K562 (cell line): ENCODE results near the gene ZNF716. TPM values are rescaled to one million over a fixed set of nuclear protein-coding genes. Genes with fewer than 3 reads are reported as not detected.

Experiments used
- ATAC-seq: fragments of 200-7000 bp; cut with Tn5 transposase; 3 replicates; pipeline ENCODE4 v1.9.1; 2020; ENCODE audit warnings: moderate library complexity
- BruUV-seq: library from RNA; stranded (reverse); fragments of 400-500 nt; replicated peaks from 2 replicates; lab custom pipeline; 2021; lab: Mats Ljungman, UMichigan
- CTCF ChIA-PET: fragments of 300-600 bp; formaldehyde crosslinking; extraction: SDS; loops from one replicate; lab custom pipeline; 2021; ENCODE audit warnings: low intra/inter-chr PET ratio; lab: Yijun Ruan, JAX
- POLR2A ChIA-PET: fragments of 300-600, 350-650 bp; sonication (Branson Sonifier 250); formaldehyde crosslinking; extraction: SDS; loops from one replicate; lab custom pipeline; 2021; ENCODE audit warnings: antibody characterized with exemption, inconsistent platforms; lab: Yijun Ruan, JAX
- DNase-seq, 4 experiments: peaks; one replicate each; pipeline versions ENCODE4 v3.0.0 to v3.0.0-alpha.2; 2011 to 2018; ENCODE audit warnings: low spot score in 3 of 4, mixed read lengths in 3 of 4; ENCODE audit errors: extremely low read depth in 1 of 4
- FAIRE-seq: peaks from 2 replicates; lab custom pipeline; 2011; peaks lifted over from hg19 to GRCh38; lab: Jason Lieb, UNC
- H2AFZ ChIP-seq: 2 replicates; pipeline ENCODE4 v1.6.0; 2011; ENCODE audit warnings: low read depth, low read length, control low read depth, inconsistent platforms
- H3K27ac ChIP-seq: fragments of 200-600 bp; 3 replicates; pipeline ENCODE4 v1.8.0; 2011; ENCODE audit warnings: low read depth, mild to moderate bottlenecking, control low read depth, inconsistent platforms, low read length, moderate library complexity, mixed read lengths; ENCODE audit errors: extremely low read depth
- H3K27me3 ChIP-seq, 2 experiments: fragments of 300-600 bp in 1 of 2; 2 replicates in 1 of 2; 3 replicates in 1 of 2; pipeline versions ENCODE4 v1.6.0 to v1.8.0; 2011; ENCODE audit warnings: inconsistent platforms in 2 of 2, low read length in 2 of 2, mild to moderate bottlenecking in 1 of 2, mixed read lengths in 1 of 2, moderate library complexity in 1 of 2; ENCODE audit not compliant: control insufficient read depth in 2 of 2, insufficient read depth in 2 of 2
- H3K36me3 ChIP-seq: fragments of 300-600 bp; 3 replicates; pipeline ENCODE4 v1.8.0; 2011; ENCODE audit warnings: mild to moderate bottlenecking, low read length, inconsistent platforms; ENCODE audit not compliant: control insufficient read depth, insufficient read depth
- H3K4me1 ChIP-seq, 2 experiments: fragments of 200-600 bp in 1 of 2; replicated peaks in 1 of 2; 2 replicates in 1 of 2; 3 replicates in 1 of 2; pipeline versions ENCODE4 v1.5.1 to v1.8.0; 2011; ENCODE audit warnings: inconsistent platforms in 2 of 2, low read length in 2 of 2, mild to moderate bottlenecking in 1 of 2, mixed read lengths in 1 of 2, moderate library complexity in 1 of 2; ENCODE audit not compliant: control insufficient read depth in 2 of 2, insufficient read depth in 2 of 2
- H3K4me2 ChIP-seq: 2 replicates; pipeline ENCODE4 v1.6.1; 2011; ENCODE audit warnings: low read length, control low read depth, inconsistent platforms, mixed read lengths; ENCODE audit not compliant: insufficient read depth
- H3K4me3 ChIP-seq: fragments of 200-600 bp; sonication (generic), shearing (Covaris generic); 2 replicates; pipeline ENCODE4 v1.5.1; 2016; ENCODE audit warnings: control low read depth, inconsistent platforms
- H3K79me2 ChIP-seq: fragments of 200-600 bp; 3 replicates; pipeline ENCODE4 v1.8.0; 2011; ENCODE audit warnings: low read length, inconsistent platforms; ENCODE audit not compliant: control insufficient read depth, insufficient read depth
- H3K9ac ChIP-seq, 2 experiments: 2 replicates each; pipeline versions ENCODE4 v1.6.0 to v1.6.1; 2011; ENCODE audit warnings: low read depth in 2 of 2, low read length in 2 of 2, control low read depth in 1 of 2, inconsistent platforms in 1 of 2, mild to moderate bottlenecking in 1 of 2, mixed read lengths in 1 of 2; ENCODE audit not compliant: insufficient read depth in 1 of 2
- H3K9me1 ChIP-seq: one replicate; pipeline ENCODE4 v1.6.0; 2011; ENCODE audit warnings: inconsistent platforms, mild to moderate bottlenecking, low read length, moderate library complexity; ENCODE audit not compliant: control insufficient read depth, insufficient read depth
- H3K9me3 ChIP-seq: replicated peaks from 2 replicates; pipeline ENCODE4 v1.5.1; 2011; ENCODE audit warnings: low read depth, low read length, inconsistent platforms; ENCODE audit not compliant: control insufficient read depth, insufficient read depth
- H4K20me1 ChIP-seq: replicated peaks from 2 replicates; pipeline ENCODE4 v1.6.1; 2011; ENCODE audit warnings: low read length, inconsistent platforms, mixed read lengths; ENCODE audit not compliant: control insufficient read depth, insufficient read depth
- HDGF ChIP-seq: fragments of 450-650 bp; IDR thresholded peaks from 2 replicates; pipeline ENCODE4 v1.6.1; 2016
- SAP30 ChIP-seq: fragments of 200-600 bp; sonication (generic); IDR thresholded peaks from 2 replicates; pipeline ENCODE4 v1.6.1; 2012; ENCODE audit warnings: borderline replicate concordance, low read depth, mild to moderate bottlenecking, moderate library complexity, low read length, control low read depth, inconsistent platforms; ENCODE audit not compliant: insufficient read depth, poor library complexity, severe bottlenecking
- ZC3H11A ChIP-seq: IDR thresholded peaks from 2 replicates; pipeline ENCODE4 v1.6.1; 2012; ENCODE audit warnings: low read depth, low read length, improper control_type of control experiment
- ZFP36 ChIP-seq: fragments of 150-350 bp; IDR thresholded peaks from 2 replicates; pipeline ENCODE4 v1.6.1; 2018; ENCODE audit warnings: low read length, low read depth; ENCODE audit not compliant: partially characterized antibody
- WGBS: fragments of 100-300 bp; shearing (Covaris generic); methylation state at CpG from one replicate; pipeline ENCODE4 v1.1.6; 2016; ENCODE audit warnings: low coverage, mixed read lengths; ENCODE audit not compliant: insufficient coverage; ENCODE audit errors: missing lambda C conversion rate; 5-methylcytosine and 5-hydroxymethylcytosine counted together
- in situ Hi-C: fragments of 300-500 bp; cut with MboI; formaldehyde crosslinking; loops from 4 replicates; pipeline ENCODE4 v1.15.0; 2018; ENCODE audit warnings: inconsistent platforms, mixed read lengths
- intact Hi-C: fragments of 100-400 bp; cut with micrococcal nuclease; formaldehyde crosslinking; loops from 2 replicates; pipeline ENCODE4 v1.14.2; 2022
- polyA plus RNA-seq, 8 experiments: library from polyadenylated mRNA; depleted of rRNA in 4 of 8; stranded (reverse) in 5 of 8; unstranded in 3 of 8; fragments of >200 nt; fragmentation: Nextera tagmentation in 2 of 8; fragmentation: Illumina TruSeq in 1 of 8; extraction: Ambion mirVana in 2 of 8; extraction: Trizol in 1 of 8; gene quantifications; 2 replicates each; pipeline versions ENCODE4 v1.2.1 to v1.2.3, GENCODE V29; 2011 to 2014; ENCODE audit warnings: inconsistent platforms in 1 of 8, missing spikeins in 1 of 8
- total RNA-seq, 7 experiments: library from RNA; depleted of rRNA in 6 of 7; stranded (reverse); fragments of >200 nt in 6 of 7; fragmentation: Illumina TruSeq in 2 of 7; extraction: Trizol in 2 of 7; gene quantifications; 2 replicates each; pipeline versions ENCODE4 v1.2.1 to v1.2.3, GENCODE V29; 2011 to 2021; ENCODE audit warnings: low replicate concordance in 1 of 7
- TF ChIP-seq, protein P1 (sequence below): sonication (generic); formaldehyde crosslinking; IDR thresholded peaks from 2 replicates; pipeline ENCODE4 v1.8.1; 2023; ENCODE audit warnings: missing genetic modification reagents, mild to moderate bottlenecking, borderline replicate concordance

ZNF716 gene
- total and polyA plus RNA-seq, 9 of the 15 experiments (the other 6 are each of a cell fraction or from before 2014, with no cell fraction given), result not detected

DNA sequence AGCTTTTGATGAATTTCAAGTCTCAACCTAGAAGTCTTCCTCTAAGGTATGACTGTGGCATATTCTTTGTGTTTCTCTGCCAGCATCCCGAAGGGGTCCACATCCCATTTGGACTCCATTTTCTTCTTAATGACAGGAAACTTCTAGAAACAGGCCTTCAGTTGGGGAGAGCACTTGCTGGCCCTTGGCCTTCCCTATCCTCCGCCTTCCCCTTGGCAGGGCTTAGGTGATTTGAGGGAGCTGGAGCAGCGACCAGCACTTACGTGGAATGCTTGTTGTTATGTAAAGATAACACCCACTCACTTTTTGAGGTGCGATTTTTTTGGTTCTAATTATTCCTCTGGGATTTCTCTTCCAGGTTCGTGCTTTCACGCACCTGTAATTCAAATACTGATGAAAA, 42.9 kb upstream of the ZNF716 start:
- in situ Hi-C loops (no loop called here), intact Hi-C loops (no loop called here)
- DNase-seq (no peak), ATAC-seq (no peak), FAIRE-seq (no peak)
- Histone ChIP-seq H3K79me2 (no peaks in the 10 kb centered on the region), H3K27ac (no peak overlapping the region), H4K20me1 (no peaks in the 10 kb centered on the region), H3K9me3 (no peaks in the 10 kb centered on the region), H3K4me3 (no peak overlapping the region), H3K36me3 (no peaks in the 10 kb centered on the region), H3K9me1 (no peaks in the 10 kb centered on the region), H3K27me3 (no peaks in the 10 kb centered on the region), H3K4me2 (no peak overlapping the region), H3K4me1 (no peaks in the 10 kb centered on the region), H2AFZ (no peak overlapping the region), H3K9ac (no peak overlapping the region)
- CTCF ChIA-PET, result no interaction called here
- 0% methylated on average over 7 of the region's 7 CpGs for WGBS
- no TSS peak for BruUV-seq
- POLR2A ChIA-PET, result no interaction called here
- TF ChIP-seq HDGF, result no peak
- no peak for TF ChIP-seq ZFP36
- no peak for TF ChIP-seq ZC3H11A
- no peak for TF ChIP-seq SAP30
- TF ChIP-seq, protein P1, sequence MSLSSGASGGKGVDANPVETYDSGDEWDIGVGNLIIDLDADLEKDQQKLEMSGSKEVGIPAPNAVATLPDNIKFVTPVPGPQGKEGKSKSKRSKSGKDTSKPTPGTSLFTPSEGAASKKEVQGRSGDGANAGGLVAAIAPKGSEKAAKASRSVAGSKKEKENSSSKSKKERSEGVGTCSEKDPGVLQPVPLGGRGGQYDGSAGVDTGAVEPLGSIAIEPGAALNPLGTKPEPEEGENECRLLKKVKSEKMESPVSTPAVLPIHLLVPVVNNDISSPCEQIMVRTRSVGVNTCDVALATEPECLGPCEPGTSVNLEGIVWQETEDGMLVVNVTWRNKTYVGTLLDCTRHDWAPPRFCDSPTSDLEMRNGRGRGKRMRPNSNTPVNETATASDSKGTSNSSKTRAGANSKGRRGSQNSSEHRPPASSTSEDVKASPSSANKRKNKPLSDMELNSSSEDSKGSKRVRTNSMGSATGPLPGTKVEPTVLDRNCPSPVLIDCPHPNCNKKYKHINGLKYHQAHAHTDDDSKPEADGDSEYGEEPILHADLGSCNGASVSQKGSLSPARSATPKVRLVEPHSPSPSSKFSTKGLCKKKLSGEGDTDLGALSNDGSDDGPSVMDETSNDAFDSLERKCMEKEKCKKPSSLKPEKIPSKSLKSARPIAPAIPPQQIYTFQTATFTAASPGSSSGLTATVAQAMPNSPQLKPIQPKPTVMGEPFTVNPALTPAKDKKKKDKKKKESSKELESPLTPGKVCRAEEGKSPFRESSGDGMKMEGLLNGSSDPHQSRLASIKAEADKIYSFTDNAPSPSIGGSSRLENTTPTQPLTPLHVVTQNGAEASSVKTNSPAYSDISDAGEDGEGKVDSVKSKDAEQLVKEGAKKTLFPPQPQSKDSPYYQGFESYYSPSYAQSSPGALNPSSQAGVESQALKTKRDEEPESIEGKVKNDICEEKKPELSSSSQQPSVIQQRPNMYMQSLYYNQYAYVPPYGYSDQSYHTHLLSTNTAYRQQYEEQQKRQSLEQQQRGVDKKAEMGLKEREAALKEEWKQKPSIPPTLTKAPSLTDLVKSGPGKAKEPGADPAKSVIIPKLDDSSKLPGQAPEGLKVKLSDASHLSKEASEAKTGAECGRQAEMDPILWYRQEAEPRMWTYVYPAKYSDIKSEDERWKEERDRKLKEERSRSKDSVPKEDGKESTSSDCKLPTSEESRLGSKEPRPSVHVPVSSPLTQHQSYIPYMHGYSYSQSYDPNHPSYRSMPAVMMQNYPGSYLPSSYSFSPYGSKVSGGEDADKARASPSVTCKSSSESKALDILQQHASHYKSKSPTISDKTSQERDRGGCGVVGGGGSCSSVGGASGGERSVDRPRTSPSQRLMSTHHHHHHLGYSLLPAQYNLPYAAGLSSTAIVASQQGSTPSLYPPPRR (CRISPR knock-in tag), result no peak
